ENCODE measurements around the gene CACNA2D3.

- TF ChIP-seq CTCF (IDR thresholded peaks at IDR 0.05) (no peak), ZFX (IDR thresholded peaks at IDR 0.05; ENCODE audit: borderline replicate concordance) (no peak)
These were observed 409.4 kb downstream of the CACNA2D3 start for GRCh38 chr3:54531741-54532140.
